ENCODE measurements around the gene CDH23. TPM values are rescaled to one million over a fixed set of nuclear protein-coding genes. Genes with fewer than 3 reads are reported as not detected.
A peak's percentile ranks its signal among the peaks of the same experiment; 100 is the strongest.

The CDH23 gene
- total RNA-seq, 1 donor: 0.81 TPM

GRCh38 chr10:71608819-71609768 is 212.4 kb downstream of the CDH23 start:
- DNase-seq (ENCODE audit: low read depth in 2 of 3, low spot score in 2 of 3): peak; percentile 7 to 86 (median 67)

GRCh38 chr10:71610651-71611050 is 213.9 kb downstream of the CDH23 start:
- DNase-seq (ENCODE audit: low read depth in 2 of 3, low spot score in 2 of 3): no peak

DNA sequence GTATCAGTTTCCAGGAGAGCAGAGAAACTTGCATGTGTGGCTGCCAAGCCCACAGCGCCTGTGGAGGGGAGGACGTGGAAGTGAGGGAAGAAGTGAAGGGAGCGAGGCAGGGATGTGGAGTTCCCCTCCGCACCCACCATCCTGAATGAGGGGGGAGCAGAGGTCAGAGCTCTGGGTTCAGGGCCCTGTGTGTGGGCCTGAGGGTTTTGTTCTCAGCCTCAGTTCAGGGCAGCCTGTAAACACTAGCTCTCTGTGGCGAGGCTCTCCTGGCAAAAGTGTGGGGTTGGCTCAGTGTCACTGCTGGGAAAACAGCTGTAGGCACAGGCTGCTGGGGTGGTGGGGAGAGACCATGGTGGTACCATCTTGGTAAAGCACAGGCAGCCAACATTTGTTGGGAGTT is 214.4 kb downstream of the CDH23 start:
- no peak for DNase-seq (ENCODE audit: low read depth in 2 of 3, low spot score in 2 of 3)

DNA sequence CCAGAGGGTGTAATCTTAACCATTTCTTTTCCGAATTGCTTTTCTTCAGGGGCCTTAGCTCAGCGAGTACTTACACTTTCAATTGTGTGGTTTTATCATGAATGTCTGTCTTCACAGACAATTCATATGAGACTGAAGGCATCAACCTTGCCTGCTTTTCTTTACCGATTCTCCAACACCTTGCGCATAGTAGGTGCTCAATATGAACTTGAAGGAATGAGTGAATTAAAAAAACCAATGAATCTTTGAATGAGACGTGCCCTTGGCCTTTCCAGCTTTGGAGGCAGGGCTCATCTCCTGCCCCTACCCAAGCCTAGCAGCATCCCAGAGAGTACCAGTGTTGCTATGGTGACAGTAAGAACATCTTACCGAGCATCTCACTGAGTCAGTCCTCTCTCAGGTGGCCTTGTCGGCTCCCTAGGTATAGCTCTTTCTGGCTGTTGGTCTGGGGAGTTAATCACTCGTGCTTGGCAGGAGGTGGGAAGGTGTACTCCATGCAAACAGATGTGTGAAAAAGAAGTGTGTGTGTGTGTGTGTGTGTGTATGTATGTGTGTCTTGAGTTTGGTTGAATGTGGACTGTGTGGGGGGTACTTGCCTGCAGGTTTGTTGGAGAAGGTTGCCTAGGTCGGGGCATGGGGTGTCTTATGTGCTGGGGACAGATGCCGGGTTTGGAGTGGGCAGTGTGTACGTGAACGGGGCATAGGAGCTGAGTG is 215.1 kb downstream of the CDH23 start:
- no peak for DNase-seq (ENCODE audit: low read depth in 2 of 3, low spot score in 2 of 3)

DNA sequence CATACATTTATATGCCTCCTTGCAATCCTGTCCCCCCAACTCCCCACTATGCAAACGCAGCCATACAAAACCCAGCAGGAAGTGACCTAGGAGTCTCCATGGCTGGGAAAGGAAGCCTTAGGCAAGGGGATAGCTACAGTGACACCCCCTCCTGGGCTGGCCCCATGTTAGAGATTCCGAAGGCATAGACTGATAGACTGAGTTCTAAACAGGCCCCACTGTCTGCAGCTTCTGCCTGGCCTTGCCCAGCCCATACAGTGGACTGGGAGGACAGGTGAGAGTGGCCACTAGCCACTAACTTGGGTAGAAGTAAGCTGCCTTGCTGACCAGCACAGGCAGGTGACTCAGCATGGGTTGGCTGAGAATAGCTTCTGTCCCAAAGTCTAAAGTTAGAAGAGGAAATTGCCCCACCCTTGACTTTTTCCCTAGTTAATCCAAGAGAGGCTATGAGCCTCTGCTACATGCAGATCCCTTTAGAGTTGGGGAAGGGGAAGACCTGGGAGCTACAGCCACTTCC is 216.6 kb downstream of the CDH23 start:
- DNase-seq (ENCODE audit: low read depth in 2 of 3, low spot score in 2 of 3): no peak

- no peak for DNase-seq (ENCODE audit: low read depth in 2 of 3, low spot score in 2 of 3)
These were observed 217.2 kb downstream of the CDH23 start for GRCh38 chr10:71613877-71614276.

GRCh38 chr10:71614946-71615345 is 218.2 kb downstream of the CDH23 start:
- no peak for DNase-seq (ENCODE audit: low read depth in 2 of 3, low spot score in 2 of 3)

DNA sequence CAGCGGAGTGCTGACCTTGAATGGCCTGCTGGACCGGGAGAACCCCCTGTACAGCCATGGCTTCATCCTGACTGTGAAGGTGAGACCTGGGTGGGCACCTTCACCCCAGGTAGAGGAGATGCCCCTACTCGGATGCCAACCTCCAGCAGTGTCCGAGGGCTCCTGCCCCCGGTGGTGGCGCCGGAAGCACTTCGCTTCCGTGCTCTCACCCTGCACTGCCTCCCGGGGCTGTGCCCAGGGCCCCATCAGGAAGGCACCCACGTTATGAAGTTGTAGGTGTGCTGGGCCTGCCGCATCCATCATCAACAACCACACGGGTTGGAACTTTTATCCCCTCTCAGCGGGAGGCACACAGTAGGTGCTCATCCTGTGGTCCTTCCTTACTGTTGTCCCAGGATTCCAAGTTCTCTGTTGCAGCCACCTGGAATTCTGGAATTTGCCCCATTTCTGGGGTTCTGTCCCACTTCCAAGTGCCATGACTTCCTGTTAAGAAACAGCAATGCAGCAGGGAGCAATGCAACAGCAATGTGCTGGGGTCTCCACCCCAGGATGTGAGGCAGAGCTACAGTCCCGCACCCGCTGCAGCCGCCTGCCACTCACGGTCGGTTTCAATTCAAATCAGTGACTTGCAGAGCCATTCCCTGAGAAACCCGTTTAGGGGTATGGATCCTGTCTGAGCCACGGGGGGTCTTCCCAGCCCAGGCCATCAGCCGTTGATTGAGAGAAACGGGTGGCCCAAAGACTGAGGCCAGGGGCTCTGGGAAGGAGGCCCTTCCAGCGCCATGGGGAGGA is 219.0 kb downstream of the CDH23 start:
- no peak for DNase-seq (ENCODE audit: low read depth in 2 of 3, low spot score in 2 of 3)

DNA sequence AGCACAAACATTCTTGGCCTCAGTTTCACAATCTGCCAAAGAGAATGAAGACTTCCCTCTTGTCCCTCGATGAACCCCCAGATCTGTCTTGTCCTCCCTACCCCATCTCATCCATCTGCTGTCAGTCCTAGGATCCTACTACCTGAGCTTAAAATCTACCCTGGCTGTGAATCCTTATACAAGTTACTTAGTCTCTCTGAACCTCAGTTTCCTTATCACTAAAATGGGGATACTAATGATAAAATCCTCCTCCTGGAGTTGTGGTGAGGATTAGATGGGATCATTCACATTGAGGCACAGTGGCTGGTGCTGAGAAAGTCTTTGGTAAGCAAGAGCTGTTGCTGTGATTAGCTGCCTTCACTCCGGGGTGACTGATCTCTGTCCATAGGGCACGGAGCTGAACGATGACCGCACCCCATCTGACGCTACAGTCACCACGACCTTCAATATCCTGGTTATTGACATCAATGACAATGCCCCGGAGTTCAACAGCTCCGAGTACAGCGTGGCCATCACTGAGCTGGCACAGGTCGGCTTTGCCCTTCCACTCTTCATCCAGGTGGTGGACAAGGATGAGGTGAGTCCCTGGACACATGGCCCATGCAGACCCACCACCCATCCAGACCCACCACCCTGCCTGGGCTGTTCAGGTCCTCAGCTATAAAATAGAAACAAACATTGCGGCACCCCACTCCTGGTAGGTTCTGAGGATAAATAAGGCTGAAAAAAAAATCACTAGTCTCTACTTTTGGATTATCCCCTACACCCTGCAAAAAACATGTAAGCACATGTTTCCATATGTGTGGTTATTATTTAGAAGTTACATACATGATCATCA is 220.3 kb downstream of the CDH23 start:
- no peak for DNase-seq (ENCODE audit: low read depth in 2 of 3, low spot score in 2 of 3)

DNA sequence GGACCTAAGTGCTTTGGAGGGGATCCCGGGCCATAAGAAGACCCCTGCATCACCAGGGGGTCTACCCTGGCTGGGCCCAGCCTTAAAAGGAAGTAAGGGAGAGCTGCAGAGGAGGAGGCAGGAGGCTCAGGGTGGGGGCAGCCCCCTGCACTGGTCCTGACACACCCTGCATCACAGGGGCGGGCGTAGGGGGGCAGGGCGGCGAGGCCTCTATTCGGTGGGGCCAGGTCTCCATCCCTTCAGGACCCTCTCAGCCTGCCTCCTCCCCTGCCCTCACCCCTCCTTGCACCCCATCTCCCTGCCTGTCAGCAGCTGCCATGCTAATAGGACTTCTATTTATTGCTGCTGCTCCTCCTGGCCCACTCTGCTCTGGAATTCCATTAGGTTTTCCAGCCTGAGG is 221.5 kb downstream of the CDH23 start:
- no peak for DNase-seq (ENCODE audit: low read depth in 2 of 3, low spot score in 2 of 3)

- no peak for DNase-seq (ENCODE audit: low read depth in 2 of 3, low spot score in 2 of 3)
These were observed 221.9 kb downstream of the CDH23 start for GRCh38 chr10:71618598-71618997.

- no peak for DNase-seq (ENCODE audit: low read depth in 2 of 3, low spot score in 2 of 3)
These were observed 223.9 kb downstream of the CDH23 start for GRCh38 chr10:71620642-71621041.

DNA sequence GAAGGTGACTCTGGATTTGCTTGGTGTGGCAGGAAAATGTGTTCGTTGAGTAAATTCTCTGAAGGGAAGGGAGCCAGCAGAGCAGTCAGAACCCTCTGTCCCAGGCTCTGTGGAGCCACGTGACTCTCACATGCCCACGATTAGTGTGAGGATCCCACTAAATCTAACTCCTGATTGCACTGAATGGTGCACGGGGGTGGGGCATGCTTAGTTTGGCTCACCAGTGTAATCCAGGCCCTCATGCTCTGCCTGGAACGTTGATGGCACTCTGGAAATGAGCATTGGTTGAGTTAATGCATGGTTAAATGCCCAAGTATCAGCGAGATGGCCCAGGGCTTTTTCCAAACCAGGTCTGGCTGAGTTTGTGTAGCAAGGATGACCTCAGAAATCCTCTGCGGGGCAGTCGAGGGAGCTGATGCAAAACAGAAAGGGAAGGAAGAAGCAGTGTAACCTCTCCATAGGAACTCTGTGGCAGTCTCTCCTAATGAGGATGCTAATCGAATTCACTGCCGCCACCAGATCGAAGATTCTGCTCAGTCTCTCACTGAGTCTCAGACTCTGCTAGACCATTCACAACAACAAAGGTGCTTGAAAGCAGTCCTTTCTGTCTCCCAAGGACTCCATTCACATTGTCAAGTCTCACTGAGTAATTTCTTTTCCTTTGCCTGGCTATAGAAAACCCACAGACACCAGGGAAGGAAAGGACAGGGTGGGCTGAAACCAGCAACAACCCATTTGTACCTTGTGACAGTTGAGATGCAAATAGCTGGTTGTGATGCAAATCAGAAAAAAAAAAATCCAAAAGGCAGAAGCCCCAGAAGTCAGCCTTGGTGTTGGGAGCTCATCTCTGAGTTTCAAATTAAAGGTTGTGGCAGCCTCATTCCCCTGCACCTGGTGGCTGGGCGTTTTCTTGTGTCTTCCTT is 224.8 kb downstream of the CDH23 start:
- no peak for DNase-seq (ENCODE audit: low read depth in 2 of 3, low spot score in 2 of 3)

- no peak for DNase-seq (ENCODE audit: low read depth in 2 of 3, low spot score in 2 of 3)
These were observed 225.4 kb downstream of the CDH23 start for GRCh38 chr10:71622154-71622526.

DNA sequence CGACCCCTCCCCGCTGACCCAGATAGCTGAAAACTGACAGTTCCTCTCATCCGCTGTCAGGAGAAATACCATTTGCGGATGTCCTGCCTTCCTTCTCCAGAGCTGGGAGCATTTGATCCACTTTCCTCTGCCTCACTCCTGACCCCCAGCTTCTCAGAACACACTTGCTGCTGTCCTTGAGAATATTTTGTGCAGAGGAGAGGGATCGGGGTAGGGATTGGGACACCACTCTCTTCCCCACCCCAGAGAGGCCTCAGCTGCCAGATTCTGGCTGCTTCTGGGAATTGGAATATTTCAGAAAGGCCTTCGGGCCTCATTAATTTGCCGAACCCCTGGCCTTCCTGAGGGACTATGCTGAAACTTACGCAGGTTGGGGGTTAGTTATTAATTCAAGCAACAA is 225.9 kb downstream of the CDH23 start:
- no peak for DNase-seq (ENCODE audit: low read depth in 2 of 3, low spot score in 2 of 3)

DNA sequence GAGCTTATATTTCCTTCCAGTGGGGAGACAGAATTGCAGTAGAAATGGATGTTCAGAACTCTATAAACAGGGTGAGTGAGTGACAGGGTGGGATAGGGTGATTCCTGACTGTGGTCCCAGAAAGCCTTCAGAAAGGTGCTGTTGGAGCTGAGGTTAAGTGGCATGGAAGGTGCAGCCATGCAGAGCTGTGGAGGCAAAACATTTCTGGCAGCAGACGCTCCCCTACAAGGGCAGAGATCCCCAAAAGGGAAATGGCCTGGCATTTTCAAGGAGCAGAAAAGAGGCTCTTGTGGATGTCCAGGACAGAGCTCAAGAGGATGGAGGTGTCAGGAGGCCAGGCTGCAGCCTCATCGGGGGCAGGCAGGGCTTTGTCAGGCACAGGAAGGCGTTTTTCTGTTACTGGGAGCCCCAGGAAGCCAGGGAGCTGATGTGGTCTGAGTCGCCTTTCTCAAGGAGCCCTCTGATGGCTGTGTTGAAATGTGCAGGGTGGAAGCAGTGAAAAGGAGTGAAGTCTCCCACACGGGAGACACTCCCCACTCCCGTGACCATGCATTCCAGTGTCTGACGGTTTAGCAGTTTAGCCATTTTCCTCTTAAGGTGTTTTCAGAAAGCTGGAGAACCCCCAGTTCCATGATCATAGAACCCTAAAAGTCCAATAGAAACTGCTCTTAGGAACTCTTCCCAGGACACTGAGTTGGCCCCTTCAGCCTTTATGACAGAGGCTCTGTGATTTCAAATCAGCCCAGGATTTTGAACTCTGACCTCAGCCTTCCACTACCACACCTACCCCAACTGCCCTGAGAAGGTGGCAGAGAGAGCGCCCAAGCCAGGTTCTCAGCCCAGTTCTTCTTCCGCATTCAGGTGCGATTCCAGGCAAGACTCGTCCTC is 226.6 kb downstream of the CDH23 start:
- DNase-seq (ENCODE audit: low read depth in 2 of 3, low spot score in 2 of 3): peak in 2 of 3 donors; percentile 27 to 47

- no peak for DNase-seq (ENCODE audit: low read depth in 2 of 3, low spot score in 2 of 3)
These were observed 227.2 kb downstream of the CDH23 start for GRCh38 chr10:71623986-71624291.

Data from hematopoietic multipotent progenitor cell (in vitro differentiated cells).